Measurements from ENCODE around the gene UBE4B. TPM values are rescaled to one million over a fixed set of nuclear protein-coding genes. Genes with fewer than 3 reads are reported as not detected.

Gene UBE4B
- total RNA-seq, 1 experiment from 2014 or later = 28.1 TPM

DNA sequence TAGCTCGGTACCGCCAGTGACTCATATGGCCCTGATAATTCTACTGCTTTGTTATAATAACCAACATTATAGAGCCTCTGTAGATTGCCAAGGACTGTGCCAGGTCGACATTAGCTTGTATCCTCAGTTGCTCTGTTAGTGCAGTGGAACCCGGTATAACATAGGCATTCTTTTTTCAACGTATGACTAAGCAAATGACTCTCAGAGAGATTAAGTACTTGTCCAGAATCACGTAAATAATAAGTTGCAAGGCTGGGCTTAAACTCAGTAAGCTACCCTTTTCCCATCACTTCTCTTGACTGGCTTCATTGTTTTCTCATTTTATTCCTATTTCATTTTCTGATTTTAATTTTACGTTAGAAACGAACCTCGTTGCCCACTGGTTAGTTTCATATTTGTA, 85.1 kb downstream of the UBE4B start:
- Mint-ChIP-seq H3K9me3 (ENCODE audit: low read depth, unreplicated experiment) (no peaks in the 10 kb centered on the region), H3K27ac (ENCODE audit: unreplicated experiment) (no peak overlapping the region), H3K36me3 (ENCODE audit: insufficient read depth, unreplicated experiment) (peaks cover 1% of the 10 kb centered on the region), H3K4me3 (ENCODE audit: low read depth, unreplicated experiment) (no peak overlapping the region), H3K4me1 (ENCODE audit: low read depth, unreplicated experiment) (no peaks in the 10 kb centered on the region), H3K27me3 (ENCODE audit: unreplicated experiment) (no peaks in the 10 kb centered on the region)
- BruUV-seq (replicated peaks) = no TSS peak
- CTCF ChIA-PET = no interaction called here
- DNase-seq = no peak
- TF ChIP-seq, protein P1, sequence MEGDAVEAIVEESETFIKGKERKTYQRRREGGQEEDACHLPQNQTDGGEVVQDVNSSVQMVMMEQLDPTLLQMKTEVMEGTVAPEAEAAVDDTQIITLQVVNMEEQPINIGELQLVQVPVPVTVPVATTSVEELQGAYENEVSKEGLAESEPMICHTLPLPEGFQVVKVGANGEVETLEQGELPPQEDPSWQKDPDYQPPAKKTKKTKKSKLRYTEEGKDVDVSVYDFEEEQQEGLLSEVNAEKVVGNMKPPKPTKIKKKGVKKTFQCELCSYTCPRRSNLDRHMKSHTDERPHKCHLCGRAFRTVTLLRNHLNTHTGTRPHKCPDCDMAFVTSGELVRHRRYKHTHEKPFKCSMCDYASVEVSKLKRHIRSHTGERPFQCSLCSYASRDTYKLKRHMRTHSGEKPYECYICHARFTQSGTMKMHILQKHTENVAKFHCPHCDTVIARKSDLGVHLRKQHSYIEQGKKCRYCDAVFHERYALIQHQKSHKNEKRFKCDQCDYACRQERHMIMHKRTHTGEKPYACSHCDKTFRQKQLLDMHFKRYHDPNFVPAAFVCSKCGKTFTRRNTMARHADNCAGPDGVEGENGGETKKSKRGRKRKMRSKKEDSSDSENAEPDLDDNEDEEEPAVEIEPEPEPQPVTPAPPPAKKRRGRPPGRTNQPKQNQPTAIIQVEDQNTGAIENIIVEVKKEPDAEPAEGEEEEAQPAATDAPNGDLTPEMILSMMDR (IDR thresholded peaks at IDR 0.05; ENCODE audit: unreplicated experiment) = no peak
- intact Hi-C loops (cut with micrococcal nuclease; ENCODE audit: unreplicated experiment) = no loop called here

DNA sequence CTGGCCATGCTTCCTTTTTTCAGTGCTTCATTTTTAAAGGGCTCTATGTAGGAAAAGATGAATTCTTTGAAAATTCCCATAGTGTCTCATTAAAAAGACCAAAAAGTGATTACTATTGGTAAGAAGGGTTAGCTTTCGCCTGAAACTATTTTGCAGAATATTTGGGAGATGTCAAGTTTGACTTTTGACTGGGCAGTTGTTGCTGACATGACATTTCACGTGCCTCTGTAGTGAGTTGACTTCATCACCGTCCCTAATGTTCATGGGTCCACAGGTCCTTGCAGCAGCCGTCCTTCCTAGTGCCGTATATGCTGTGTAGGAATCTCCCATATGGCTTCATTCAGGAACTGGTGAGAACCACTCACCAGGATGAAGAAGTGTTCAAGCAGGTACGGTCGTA, 88.9 kb downstream of the UBE4B start:
- Mint-ChIP-seq H3K27ac (ENCODE audit: unreplicated experiment) (no peak overlapping the region), H3K9me3 (ENCODE audit: low read depth, unreplicated experiment) (no peaks in the 10 kb centered on the region), H3K36me3 (ENCODE audit: insufficient read depth, unreplicated experiment) (peaks cover 4% of the 10 kb centered on the region), H3K4me1 (ENCODE audit: low read depth, unreplicated experiment) (no peaks in the 10 kb centered on the region), H3K4me3 (ENCODE audit: low read depth, unreplicated experiment) (no peak overlapping the region), H3K27me3 (ENCODE audit: unreplicated experiment) (no peaks in the 10 kb centered on the region)
- DNase-seq = no peak
- TF ChIP-seq, protein P1 (IDR thresholded peaks at IDR 0.05; ENCODE audit: unreplicated experiment) = no peak
- BruUV-seq (replicated peaks) = no TSS peak
- CTCF ChIA-PET = no interaction called here
- intact Hi-C loops (cut with micrococcal nuclease; ENCODE audit: unreplicated experiment) = no loop called here

DNA sequence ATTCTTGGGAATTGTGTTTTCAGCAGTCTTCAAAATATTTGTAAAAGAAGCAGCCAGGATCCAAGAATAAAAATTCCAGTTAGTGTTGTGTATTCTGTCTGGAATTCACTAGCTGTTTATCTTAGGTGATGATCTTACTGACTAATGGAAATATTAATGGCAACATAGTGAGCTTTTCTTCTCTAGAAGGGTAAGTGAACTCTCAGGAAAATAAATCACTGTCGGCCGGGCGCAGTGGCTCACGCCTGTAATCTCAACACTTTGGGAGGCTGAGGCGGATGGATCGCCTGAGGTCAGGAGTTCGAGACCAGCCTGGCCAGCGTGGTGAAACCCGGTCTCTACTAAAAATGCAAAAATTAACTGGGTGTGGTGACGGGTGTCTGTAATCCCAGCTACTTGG, 90.2 kb downstream of the UBE4B start:
- Mint-ChIP-seq H3K4me3 (ENCODE audit: low read depth, unreplicated experiment) (no peak overlapping the region), H3K9me3 (ENCODE audit: low read depth, unreplicated experiment) (no peaks in the 10 kb centered on the region), H3K36me3 (ENCODE audit: insufficient read depth, unreplicated experiment) (peaks cover 4% of the 10 kb centered on the region), H3K27me3 (ENCODE audit: unreplicated experiment) (no peaks in the 10 kb centered on the region), H3K4me1 (ENCODE audit: low read depth, unreplicated experiment) (no peaks in the 10 kb centered on the region), H3K27ac (ENCODE audit: unreplicated experiment) (no peak overlapping the region)
- intact Hi-C loops (cut with micrococcal nuclease; ENCODE audit: unreplicated experiment) = no loop called here
- TF ChIP-seq, protein P1 (IDR thresholded peaks at IDR 0.05; ENCODE audit: unreplicated experiment) = no peak
- BruUV-seq (replicated peaks) = no TSS peak
- CTCF ChIA-PET = no interaction called here
- DNase-seq = no peak

DNA sequence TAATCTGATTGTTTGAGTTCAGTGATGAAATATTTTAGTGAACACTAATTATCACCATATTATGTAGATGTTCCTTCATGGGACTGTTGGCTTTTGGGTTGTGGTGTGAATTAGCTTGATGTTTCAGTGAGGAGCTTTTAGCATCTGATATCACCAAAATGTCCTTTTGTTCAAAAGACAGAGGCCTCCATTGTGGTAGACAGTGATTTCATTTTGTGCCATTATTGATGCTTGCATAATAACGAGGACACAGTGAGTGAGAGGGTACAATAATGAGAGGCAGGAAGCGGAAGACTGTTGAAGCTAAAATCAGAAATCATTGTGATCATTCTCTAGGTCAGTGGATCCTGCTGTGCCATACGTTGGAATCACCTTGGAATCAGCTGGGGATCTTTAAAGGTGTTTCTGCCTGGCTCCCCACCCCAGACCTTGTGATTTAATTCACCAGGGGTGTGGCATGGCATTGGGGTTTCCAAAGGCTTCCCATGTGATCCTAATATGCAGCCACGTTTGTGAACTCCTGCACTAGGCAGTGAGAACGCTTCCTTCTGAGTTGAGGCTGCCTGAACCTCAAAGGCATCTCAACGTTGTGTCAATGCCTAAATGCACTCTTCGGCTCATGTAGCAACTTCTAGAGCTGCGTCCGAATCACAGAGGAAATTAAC, 95.5 kb downstream of the UBE4B start:
- CTCF ChIA-PET = no interaction called here
- intact Hi-C loops (cut with micrococcal nuclease; ENCODE audit: unreplicated experiment) = no loop called here
- H3K4me1 Mint-ChIP-seq (ENCODE audit: low read depth, unreplicated experiment) = no peaks in the 10 kb centered on the region
- DNase-seq = no peak
- no peak overlapping the region for H3K4me3 Mint-ChIP-seq (ENCODE audit: low read depth, unreplicated experiment)
- no peaks in the 10 kb centered on the region for H3K27me3 Mint-ChIP-seq (ENCODE audit: unreplicated experiment)
- no TSS peak for BruUV-seq (replicated peaks)
- no peaks in the 10 kb centered on the region for H3K9me3 Mint-ChIP-seq (ENCODE audit: low read depth, unreplicated experiment)
- peaks cover 11% of the 10 kb centered on the region for H3K36me3 Mint-ChIP-seq (ENCODE audit: insufficient read depth, unreplicated experiment)
- TF ChIP-seq, protein P1 (IDR thresholded peaks at IDR 0.05; ENCODE audit: unreplicated experiment) = no peak
- no peak overlapping the region for H3K27ac Mint-ChIP-seq (ENCODE audit: unreplicated experiment)

Measured in Calu3 (cell line).